NCI-H1694 (cell line): ENCODE measurements around the gene CHST8.
A peak's percentile ranks its signal among the peaks of the same experiment; 100 is the strongest.

Experiments
- DNase-seq: peaks from one replicate; lab custom pipeline; 2025; lab: John Stamatoyannopoulos, UW

The CHST8 gene

GRCh38 chr19:33769208-33769607, 147.5 kb downstream of the CHST8 start:
- DNase-seq = no peak

GRCh38 chr19:33770107-33770506, 148.4 kb downstream of the CHST8 start:
- no peak for DNase-seq

- peak; percentile 62 for DNase-seq
These were observed 149.8 kb downstream of the CHST8 start for GRCh38 chr19:33771384-33772101.

- DNase-seq = no peak
These were observed 150.5 kb downstream of the CHST8 start for GRCh38 chr19:33772102-33772857.

GRCh38 chr19:33772858-33773180, 151.1 kb downstream of the CHST8 start:
- no peak for DNase-seq

- no peak for DNase-seq
These were observed 152.2 kb downstream of the CHST8 start for GRCh38 chr19:33773704-33774624.

- no peak for DNase-seq
These were observed 153.0 kb downstream of the CHST8 start for GRCh38 chr19:33774751-33775150.

GRCh38 chr19:33775731-33776487, 154.2 kb downstream of the CHST8 start:
- DNase-seq = no peak

GRCh38 chr19:33777351-33777750, 155.6 kb downstream of the CHST8 start:
- DNase-seq = no peak

- no peak for DNase-seq
These were observed 156.0 kb downstream of the CHST8 start for GRCh38 chr19:33777753-33778088.

- peak; percentile 55 for DNase-seq
These were observed 156.5 kb downstream of the CHST8 start for GRCh38 chr19:33778089-33778791.

- no peak for DNase-seq
These were observed 158.1 kb downstream of the CHST8 start for GRCh38 chr19:33779849-33780248.

GRCh38 chr19:33780251-33780650, 158.5 kb downstream of the CHST8 start:
- DNase-seq = no peak

GRCh38 chr19:33780746-33781145, 159.0 kb downstream of the CHST8 start:
- DNase-seq = no peak

- no peak for DNase-seq
These were observed 159.7 kb downstream of the CHST8 start for GRCh38 chr19:33781415-33781935.

- no peak for DNase-seq
These were observed 160.2 kb downstream of the CHST8 start for GRCh38 chr19:33781996-33782395.

GRCh38 chr19:33784432-33784831, 162.7 kb downstream of the CHST8 start:
- DNase-seq = no peak

- DNase-seq = no peak
These were observed 164.0 kb downstream of the CHST8 start for GRCh38 chr19:33785795-33786194.

- no peak for DNase-seq
These were observed 166.9 kb downstream of the CHST8 start for GRCh38 chr19:33788676-33789075.

- DNase-seq = no peak
These were observed 167.6 kb downstream of the CHST8 start for GRCh38 chr19:33789344-33789743.
